Psoas muscle (tissue), 8 donors: ENCODE results near the gene TAB3. TPM values are rescaled to one million over a fixed set of nuclear protein-coding genes. Genes with fewer than 3 reads are reported as not detected.

ENCODE experiments used
- ATAC-seq, 4 donors: fragments of 200-7000 bp; cut with Tn5 transposase; one replicate each; pipeline ENCODE4 v1.9.1; 2020; ENCODE audit warnings: moderate library complexity in 3 of 4, mild to moderate bottlenecking in 2 of 4
- DNase-seq, 2 donors: peaks; one replicate each; pipeline ENCODE4 v3.0.0-alpha.2; 2020
- H3K27ac ChIP-seq: fragments of 200-600 bp; one replicate; pipeline ENCODE4 v1.8.0; 2022
- H3K27me3 ChIP-seq, 3 donors: fragments of 200-600 bp in 1 of 3; one replicate each; pipeline versions ENCODE4 v1.6.1 to v1.8.0; 2013 to 2022; ENCODE audit warnings: low read length in 2 of 3, mild to moderate bottlenecking in 2 of 3, moderate library complexity in 1 of 3; ENCODE audit not compliant: insufficient read depth in 3 of 3
- H3K36me3 ChIP-seq, 2 donors: fragments of 200-600 bp in 1 of 2; one replicate each; pipeline versions ENCODE4 v1.6.1 to v1.8.0; 2013 to 2022; ENCODE audit warnings: low read depth in 1 of 2, mild to moderate bottlenecking in 1 of 2, moderate library complexity in 1 of 2; ENCODE audit not compliant: insufficient read depth in 1 of 2
- H3K4me1 ChIP-seq: fragments of 200-600 bp; one replicate; pipeline ENCODE4 v1.8.0; 2022
- H3K4me3 ChIP-seq: fragments of 200-600 bp; one replicate; pipeline ENCODE4 v1.8.0; 2022; ENCODE audit warnings: mild to moderate bottlenecking
- H3K9me3 ChIP-seq: fragments of 200-600 bp; one replicate; pipeline ENCODE4 v1.8.0; 2022
- CTCF ChIP-seq: fragments of 200-600 bp; IDR thresholded peaks from one replicate; pipeline ENCODE4 v1.8.0; 2022; ENCODE audit warnings: antibody characterized with exemption
- WGBS, 3 donors: extraction: QIAGEN DNeasy Blood & Tissue Kit; methylation state at CpG; one replicate each; pipeline versions ENCODE4 v1.1.6 to v1.1.7; 2013; 5-methylcytosine and 5-hydroxymethylcytosine counted together
- intact Hi-C, 2 donors: fragments of 100-400 bp; cut with DNase I; formaldehyde crosslinking; loops; one replicate each; pipeline versions ENCODE4 v1.11.0 to v1.14.2; 2022
- polyA plus RNA-seq, 3 donors: library from polyadenylated mRNA; stranded (reverse); fragments of 200-250 nt; gene quantifications; one replicate each; pipeline ENCODE4 v1.2.3, GENCODE V29; 2013
- total RNA-seq, 4 donors: library from RNA; stranded (reverse); fragmentation: NEBNext Ultra II Directional in 2 of 4; extraction: Animal tissue kit (Norgen Biotek cat#: 25700) in 2 of 4; gene quantifications; one replicate each; pipeline versions ENCODE4 v1.2.1 to v1.2.4, GENCODE V29; 2021 to 2023
- donor health status: healthy with polysubstance abuse.
- donor health status: DM: no; HTN: no; CAD: no; lungs with moderate emphysema.
- donor health status: Bipolar disorder and iron deficiency.
- donor health status: healthy.
- donor health status: DM: yes; HTN: yes; CAD: no.
- donor health status: DM: no; HTN: no; CAD: no.
- donor health status: DM: no; HTN: no; CAD: no.
- donor health status: DM: yes; HTN: yes; CAD: no.

TAB3 gene
- total and polyA plus RNA-seq, 7 donors: 4.9 to 15.7 (median 12.3) TPM

- TF ChIP-seq CTCF: no peak
- Histone ChIP-seq H3K4me1 (no peaks in the 10 kb centered on the region), H3K27me3 (no peaks in the 10 kb centered on the region), H3K4me3 (no peak overlapping the region), H3K36me3 (peaks cover 0 to 40% of the 10 kb centered on the region in 2 donors), H3K27ac (no peak overlapping the region), H3K9me3 (no peaks in the 10 kb centered on the region)
- no peak for ATAC-seq
- WGBS, 3 donors: 74 to 90% (median 89%) methylated on average over 10 of the region's 10 CpGs
- no peak for DNase-seq
- intact Hi-C loops: no loop called here
Measured at GRCh38 chrX:30831082-30831481, 58.0 kb downstream of the TAB3 start.

- intact Hi-C loops: no loop called here
- Histone ChIP-seq H3K27ac (no peak overlapping the region), H3K36me3 (peaks cover 0 to 40% of the 10 kb centered on the region in 2 donors), H3K4me3 (no peak overlapping the region), H3K4me1 (no peaks in the 10 kb centered on the region), H3K27me3 (no peaks in the 10 kb centered on the region), H3K9me3 (no peaks in the 10 kb centered on the region)
- ATAC-seq (no peak), DNase-seq (no peak)
- TF ChIP-seq CTCF: no peak
- 88 to 93% (median 89%) methylated on average over 3 of the region's 3 CpGs for WGBS, 3 donors
Measured at GRCh38 chrX:30830326-30830943, 58.6 kb downstream of the TAB3 start.

GRCh38 chrX:30824275-30824674 is 64.8 kb downstream of the TAB3 start:
- Histone ChIP-seq H3K36me3 (no peaks in the 10 kb centered on the region), H3K4me1 (no peaks in the 10 kb centered on the region), H3K9me3 (no peaks in the 10 kb centered on the region), H3K4me3 (no peak overlapping the region), H3K27ac (no peak overlapping the region), H3K27me3 (no peaks in the 10 kb centered on the region)
- 37 to 51% (median 50%) methylated on average over 3 of the region's 3 CpGs for WGBS, 3 donors
- intact Hi-C loops: no loop called here
- no peak for ATAC-seq
- no peak for DNase-seq
- TF ChIP-seq CTCF: no peak

GRCh38 chrX:30822764-30823163 is 66.3 kb downstream of the TAB3 start:
- 69 to 84% (median 79%) methylated on average over 2 of the region's 2 CpGs for WGBS, 3 donors
- Histone ChIP-seq H3K9me3 (no peaks in the 10 kb centered on the region), H3K4me1 (no peaks in the 10 kb centered on the region), H3K27me3 (no peaks in the 10 kb centered on the region), H3K36me3 (no peaks in the 10 kb centered on the region), H3K4me3 (no peak overlapping the region), H3K27ac (no peak overlapping the region)
- ATAC-seq: no peak
- intact Hi-C loops: no loop called here
- DNase-seq: no peak
- no peak for TF ChIP-seq CTCF

- Histone ChIP-seq H3K4me1 (no peaks in the 10 kb centered on the region), H3K27me3 (no peaks in the 10 kb centered on the region), H3K36me3 (no peaks in the 10 kb centered on the region), H3K9me3 (no peaks in the 10 kb centered on the region), H3K27ac (no peak overlapping the region), H3K4me3 (no peak overlapping the region)
- 42 to 88% (median 81%) methylated on average over 3 of the region's 3 CpGs for WGBS, 3 donors
- ATAC-seq (no peak), DNase-seq (no peak)
- TF ChIP-seq CTCF: no peak
- intact Hi-C loops: no loop called here
Measured at GRCh38 chrX:30822068-30822681, 66.9 kb downstream of the TAB3 start.
